ENCODE results near the gene SLC41A3. TPM values are rescaled to one million over a fixed set of nuclear protein-coding genes. Genes with fewer than 3 reads are reported as not detected.

The SLC41A3 gene
- total and polyA plus RNA-seq, 10 of the 15 experiments (the other 5 are each of a cell fraction or from before 2014, with no cell fraction given) = 8.3 to 29.5 (median 16.7) TPM

- TF ChIP-seq, protein P1, sequence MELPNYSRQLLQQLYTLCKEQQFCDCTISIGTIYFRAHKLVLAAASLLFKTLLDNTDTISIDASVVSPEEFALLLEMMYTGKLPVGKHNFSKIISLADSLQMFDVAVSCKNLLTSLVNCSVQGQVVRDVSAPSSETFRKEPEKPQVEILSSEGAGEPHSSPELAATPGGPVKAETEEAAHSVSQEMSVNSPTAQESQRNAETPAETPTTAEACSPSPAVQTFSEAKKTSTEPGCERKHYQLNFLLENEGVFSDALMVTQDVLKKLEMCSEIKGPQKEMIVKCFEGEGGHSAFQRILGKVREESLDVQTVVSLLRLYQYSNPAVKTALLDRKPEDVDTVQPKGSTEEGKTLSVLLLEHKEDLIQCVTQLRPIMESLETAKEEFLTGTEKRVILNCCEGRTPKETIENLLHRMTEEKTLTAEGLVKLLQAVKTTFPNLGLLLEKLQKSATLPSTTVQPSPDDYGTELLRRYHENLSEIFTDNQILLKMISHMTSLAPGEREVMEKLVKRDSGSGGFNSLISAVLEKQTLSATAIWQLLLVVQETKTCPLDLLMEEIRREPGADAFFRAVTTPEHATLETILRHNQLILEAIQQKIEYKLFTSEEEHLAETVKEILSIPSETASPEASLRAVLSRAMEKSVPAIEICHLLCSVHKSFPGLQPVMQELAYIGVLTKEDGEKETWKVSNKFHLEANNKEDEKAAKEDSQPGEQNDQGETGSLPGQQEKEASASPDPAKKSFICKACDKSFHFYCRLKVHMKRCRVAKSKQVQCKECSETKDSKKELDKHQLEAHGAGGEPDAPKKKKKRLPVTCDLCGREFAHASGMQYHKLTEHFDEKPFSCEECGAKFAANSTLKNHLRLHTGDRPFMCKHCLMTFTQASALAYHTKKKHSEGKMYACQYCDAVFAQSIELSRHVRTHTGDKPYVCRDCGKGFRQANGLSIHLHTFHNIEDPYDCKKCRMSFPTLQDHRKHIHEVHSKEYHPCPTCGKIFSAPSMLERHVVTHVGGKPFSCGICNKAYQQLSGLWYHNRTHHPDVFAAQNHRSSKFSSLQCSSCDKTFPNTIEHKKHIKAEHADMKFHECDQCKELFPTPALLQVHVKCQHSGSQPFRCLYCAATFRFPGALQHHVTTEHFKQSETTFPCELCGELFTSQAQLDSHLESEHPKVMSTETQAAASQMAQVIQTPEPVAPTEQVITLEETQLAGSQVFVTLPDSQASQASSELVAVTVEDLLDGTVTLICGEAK (IDR thresholded peaks at IDR 0.05; ENCODE audit: borderline replicate concordance) = peak; percentile 87
- TF ChIP-seq CREM (IDR thresholded peaks at IDR 0.05; ENCODE audit: low read depth) = no peak
- TF ChIP-seq POLR2AphosphoS5 (IDR thresholded peaks at IDR 0.05; ENCODE audit: low read length) = peak; percentile 78
- TF ChIP-seq IRF5 (IDR thresholded peaks at IDR 0.05; ENCODE audit: borderline replicate concordance) = no peak
- no peak for TF ChIP-seq TCF3 (IDR thresholded peaks at IDR 0.05; ENCODE audit: borderline replicate concordance, insufficient read depth, low read depth, low read length)
- TF ChIP-seq POLR2A (IDR thresholded peaks at IDR 0.05; ENCODE audit: low read depth, low read length) = peak; percentile 72
- peak; percentile 65 for TF ChIP-seq ELK1 (IDR thresholded peaks at IDR 0.05; ENCODE audit: low read depth, low read length)
- TF ChIP-seq SREBF2 (IDR thresholded peaks at IDR 0.05; ENCODE audit: low read length) = no peak
- 0 out of 2 replicates have a peak, but pooled peaks have one; percentile 69 for TF ChIP-seq MAX (IDR thresholded peaks at IDR 0.05; ENCODE audit: low read depth, low read length)
- 0 out of 2 replicates have a peak, but pooled peaks have one; percentile 29 for TF ChIP-seq PML (IDR thresholded peaks at IDR 0.05; ENCODE audit: low read length)
- TF ChIP-seq SIN3A (IDR thresholded peaks at IDR 0.05; ENCODE audit: low read depth, low read length) = no peak
- TF ChIP-seq NR2C1 (IDR thresholded peaks at IDR 0.05) = peak; percentile 51
- no peak for TF ChIP-seq CHD2 (IDR thresholded peaks at IDR 0.05; ENCODE audit: borderline replicate concordance, low read depth, low read length)
- TF ChIP-seq HDGF (IDR thresholded peaks at IDR 0.05) = no peak
- TF ChIP-seq IKZF1 (conservative IDR thresholded peaks at IDR 0.05) = 0 out of 2 replicates have a peak, but pooled peaks have one; percentile 6
- TF ChIP-seq, protein P2, sequence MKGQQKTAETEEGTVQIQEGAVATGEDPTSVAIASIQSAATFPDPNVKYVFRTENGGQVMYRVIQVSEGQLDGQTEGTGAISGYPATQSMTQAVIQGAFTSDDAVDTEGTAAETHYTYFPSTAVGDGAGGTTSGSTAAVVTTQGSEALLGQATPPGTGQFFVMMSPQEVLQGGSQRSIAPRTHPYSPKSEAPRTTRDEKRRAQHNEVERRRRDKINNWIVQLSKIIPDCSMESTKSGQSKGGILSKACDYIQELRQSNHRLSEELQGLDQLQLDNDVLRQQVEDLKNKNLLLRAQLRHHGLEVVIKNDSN (IDR thresholded peaks at IDR 0.05; ENCODE audit: borderline replicate concordance, extremely low read length, insufficient read depth, low read depth, low read length) = no peak
- TF ChIP-seq MYC (IDR thresholded peaks at IDR 0.05; ENCODE audit: insufficient read depth, insufficient read length, insufficient replicate concordance, low read length, severe bottlenecking) = no peak
Observed at GRCh38 chr3:125990253-125990970, 93.5 kb downstream of the SLC41A3 start (continued).
